Psoas muscle (tissue), 8 donors: Measurements from ENCODE around the gene RNU2-1. TPM values are rescaled to one million over a fixed set of nuclear protein-coding genes. Genes with fewer than 3 reads are reported as not detected.
"Not testable (repeated sequence)": the region's sequence is repeated elsewhere in the genome, so short reads cannot be mapped to it uniquely, and the experiment has no call there.

Experiments
- ATAC-seq, 4 donors: fragments of 200-7000 bp; cut with Tn5 transposase; one replicate each; pipeline ENCODE4 v1.9.1; 2020; ENCODE audit warnings: moderate library complexity in 3 of 4, mild to moderate bottlenecking in 2 of 4
- DNase-seq, 2 donors: peaks; one replicate each; pipeline ENCODE4 v3.0.0-alpha.2; 2020
- H3K27ac ChIP-seq: fragments of 200-600 bp; one replicate; pipeline ENCODE4 v1.8.0; 2022
- H3K27me3 ChIP-seq, 3 donors: fragments of 200-600 bp in 1 of 3; one replicate each; pipeline versions ENCODE4 v1.6.1 to v1.8.0; 2013 to 2022; ENCODE audit warnings: low read length in 2 of 3, mild to moderate bottlenecking in 2 of 3, moderate library complexity in 1 of 3; ENCODE audit not compliant: insufficient read depth in 3 of 3
- H3K36me3 ChIP-seq, 2 donors: fragments of 200-600 bp in 1 of 2; one replicate each; pipeline versions ENCODE4 v1.6.1 to v1.8.0; 2013 to 2022; ENCODE audit warnings: low read depth in 1 of 2, mild to moderate bottlenecking in 1 of 2, moderate library complexity in 1 of 2; ENCODE audit not compliant: insufficient read depth in 1 of 2
- H3K4me1 ChIP-seq: fragments of 200-600 bp; one replicate; pipeline ENCODE4 v1.8.0; 2022
- H3K4me3 ChIP-seq: fragments of 200-600 bp; one replicate; pipeline ENCODE4 v1.8.0; 2022; ENCODE audit warnings: mild to moderate bottlenecking
- H3K9me3 ChIP-seq: fragments of 200-600 bp; one replicate; pipeline ENCODE4 v1.8.0; 2022
- CTCF ChIP-seq: fragments of 200-600 bp; IDR thresholded peaks from one replicate; pipeline ENCODE4 v1.8.0; 2022; ENCODE audit warnings: antibody characterized with exemption
- WGBS, 3 donors: extraction: QIAGEN DNeasy Blood & Tissue Kit; methylation state at CpG; one replicate each; pipeline versions ENCODE4 v1.1.6 to v1.1.7; 2013; 5-methylcytosine and 5-hydroxymethylcytosine counted together
- intact Hi-C, 2 donors: fragments of 100-400 bp; cut with DNase I; formaldehyde crosslinking; loops; one replicate each; pipeline versions ENCODE4 v1.11.0 to v1.14.2; 2022
- polyA plus RNA-seq, 3 donors: library from polyadenylated mRNA; stranded (reverse); fragments of 200-250 nt; gene quantifications; one replicate each; pipeline ENCODE4 v1.2.3, GENCODE V29; 2013
- total RNA-seq, 4 donors: library from RNA; stranded (reverse); fragmentation: NEBNext Ultra II Directional in 2 of 4; extraction: Animal tissue kit (Norgen Biotek cat#: 25700) in 2 of 4; gene quantifications; one replicate each; pipeline versions ENCODE4 v1.2.1 to v1.2.4, GENCODE V29; 2021 to 2023
- donor health status: healthy with polysubstance abuse.
- donor health status: DM: no; HTN: no; CAD: no; lungs with moderate emphysema.
- donor health status: Bipolar disorder and iron deficiency.
- donor health status: healthy.
- donor health status: DM: yes; HTN: yes; CAD: no.
- donor health status: DM: no; HTN: no; CAD: no.
- donor health status: DM: no; HTN: no; CAD: no.
- donor health status: DM: yes; HTN: yes; CAD: no.

Gene RNU2-1
- total and polyA plus RNA-seq, 7 donors: 2,334 to 4,375 (median 3,394) TPM; not detected in 3

- Histone ChIP-seq H3K4me3 (no peak overlapping the region), H3K36me3 (peaks cover 38 to 100% of the 10 kb centered on the region in 2 donors), H3K27me3 (no peaks in the 10 kb centered on the region), H3K9me3 (no peaks in the 10 kb centered on the region), H3K4me1 (no peaks in the 10 kb centered on the region), H3K27ac (no peak overlapping the region)
- ATAC-seq (no peak), DNase-seq (no peak)
- TF ChIP-seq CTCF: no peak
- intact Hi-C loops: no loop called here
- WGBS, 3 donors: 92 to 94% (median 94%) methylated on average over 2 of the region's 2 CpGs
Measured at GRCh38 chr17:43199633-43200032, 34.1 kb downstream of the RNU2-1 start.

GRCh38 chr17:43193251-43193650, 40.5 kb downstream of the RNU2-1 start:
- WGBS, 3 donors: 91 to 96% (median 95%) methylated on average over 5 of the region's 5 CpGs
- peaks cover 36 to 100% of the 10 kb centered on the region in 2 donors for H3K36me3 ChIP-seq
- no peak for DNase-seq

GRCh38 chr17:43186656-43187055, 47.1 kb downstream of the RNU2-1 start:
- DNase-seq, H3K4me1 ChIP-seq, intact Hi-C loops, H3K4me3 ChIP-seq, H3K27me3 ChIP-seq, H3K27ac ChIP-seq, ATAC-seq, H3K9me3 ChIP-seq: not testable (repeated sequence)
- peaks cover 19 to 100% of the 10 kb centered on the region in 2 donors for H3K36me3 ChIP-seq
- WGBS, 3 donors: 92 to 95% (median 94%) methylated on average over 5 of the region's 5 CpGs

More at GRCh38 chr17:43193251-43193650, 40.5 kb downstream of the RNU2-1 start:
- no peaks in the 10 kb centered on the region for H3K27me3 ChIP-seq
- intact Hi-C loops: no loop called here
- H3K4me1 ChIP-seq: no peaks in the 10 kb centered on the region
- no peak for TF ChIP-seq CTCF
- H3K9me3 ChIP-seq: no peaks in the 10 kb centered on the region
- no peak overlapping the region for H3K4me3 ChIP-seq
- ATAC-seq: no peak
- no peak overlapping the region for H3K27ac ChIP-seq

- no peak for DNase-seq
- peaks cover 2% of the 10 kb centered on the region for H3K4me1 ChIP-seq
- H3K27me3 ChIP-seq: no peaks in the 10 kb centered on the region
- peaks cover under 1 to 99% of the 10 kb centered on the region in 2 donors for H3K36me3 ChIP-seq
- no peak for ATAC-seq
- intact Hi-C loops: no loop called here
- WGBS, 3 donors: 88 to 91% (median 90%) methylated on average over 3 of the region's 3 CpGs
- H3K27ac ChIP-seq: no peak overlapping the region
- no peak for TF ChIP-seq CTCF
- no peak overlapping the region for H3K4me3 ChIP-seq
- no peaks in the 10 kb centered on the region for H3K9me3 ChIP-seq
Measured at GRCh38 chr17:43183921-43184320, 49.9 kb downstream of the RNU2-1 start.

Other genes with a start within 250 kb of the RNU2-1 start
- 1,000 to 10,000 TPM in 1 of 4 donors, 100 to 1,000 TPM in 3; 506 to 1,045 (median 824) TPM for gene RPL27, start 235.6 kb downstream of the RNU2-1 start, total RNA-seq
- 1,000 to 10,000 TPM; 2,533 to 3,118 (median 2,913) TPM for gene RPL27, start 235.6 kb downstream of the RNU2-1 start, polyA plus RNA-seq
- 1 to 10 TPM; 4.6 to 6.5 (median 6.2) TPM for gene IFI35, start 227.2 kb downstream of the RNU2-1 start, total RNA-seq
- gene IFI35, start 227.2 kb downstream of the RNU2-1 start, polyA plus RNA-seq: 1 to 10 TPM; 4.2 to 7.8 (median 6.5) TPM
- 10 to 100 TPM; 20.0 to 50.6 (median 34.1) TPM for gene VAT1, start 211.6 kb downstream of the RNU2-1 start, total RNA-seq
- 10 to 100 TPM; 19.2 to 20.2 (median 19.7) TPM for gene VAT1, start 211.6 kb downstream of the RNU2-1 start, polyA plus RNA-seq
- under 1 TPM; 0.04 to 0.22 (median 0.16) TPM for gene RND2, start 208.7 kb downstream of the RNU2-1 start, total RNA-seq
- under 1 TPM; 0.04 to 0.09 (median 0.04) TPM for gene RND2, start 208.7 kb downstream of the RNU2-1 start, polyA plus RNA-seq
- 1 to 10 TPM; 2.3 to 6.1 (median 3.8) TPM for gene BRCA1, start 108.6 kb downstream of the RNU2-1 start, total RNA-seq
- 1 to 10 TPM; 1.5 to 4.6 (median 2.2) TPM for gene BRCA1, start 108.6 kb downstream of the RNU2-1 start, polyA plus RNA-seq
- gene NBR1, start 62.8 kb downstream of the RNU2-1 start, total RNA-seq: 100 to 1,000 TPM; 104 to 157 (median 133) TPM
- gene NBR1, start 62.8 kb downstream of the RNU2-1 start, polyA plus RNA-seq: 10 to 100 TPM; 13.7 to 91.7 (median 45.9) TPM
- 1 to 10 TPM; 1.9 to 3.4 (median 2.6) TPM for gene TMEM106A, start 22.1 kb downstream of the RNU2-1 start, total RNA-seq
- gene TMEM106A, start 22.1 kb downstream of the RNU2-1 start, polyA plus RNA-seq: under 1 TPM; 0.21 to 0.60 (median 0.53) TPM
- not detected for gene CCDC200, start 5.4 kb downstream of the RNU2-1 start, total RNA-seq
- under 1 TPM in 2 of 3 donors, not detected in 1; 0.38 to 0.41 TPM for gene CCDC200, start 5.4 kb downstream of the RNU2-1 start, polyA plus RNA-seq
- gene ARL4D, start 165.0 kb upstream of the RNU2-1 start, total RNA-seq: 1 to 10 TPM in 3 of 4 donors, under 1 TPM in 1; 0.69 to 1.8 (median 1.4) TPM
- gene ARL4D, start 165.0 kb upstream of the RNU2-1 start, polyA plus RNA-seq: 1 to 10 TPM; 1.3 to 6.5 (median 2.4) TPM
- gene DHX8, start 250.0 kb upstream of the RNU2-1 start, total RNA-seq: 10 to 100 TPM; 22.5 to 42.5 (median 27.9) TPM
- gene DHX8, start 250.0 kb upstream of the RNU2-1 start, polyA plus RNA-seq: 10 to 100 TPM; 13.4 to 28.3 (median 21.7) TPM